ENCODE data around the gene SEMA3E.

DNA sequence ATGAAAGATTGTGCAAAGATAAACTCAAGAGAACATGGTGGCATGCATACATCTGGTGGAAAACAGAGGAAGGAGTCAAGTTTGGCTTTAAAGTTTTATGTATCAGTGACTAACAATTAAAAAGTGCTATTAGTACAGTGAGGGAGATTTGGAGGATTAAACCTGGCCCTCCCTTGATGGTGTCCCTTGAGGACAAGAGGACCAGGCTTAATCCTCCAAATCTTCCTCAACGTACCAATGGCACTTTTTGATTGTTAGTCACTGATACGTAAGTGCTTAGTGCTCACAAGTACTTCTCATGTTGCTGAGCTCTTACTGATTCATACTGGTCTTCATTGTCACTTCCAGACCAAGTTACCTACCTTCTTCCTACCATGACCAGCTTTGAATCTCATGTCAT, 47.2 kb upstream of the SEMA3E start:
- no peak for TF ChIP-seq EP300 (IDR thresholded peaks at IDR 0.05)
- TF ChIP-seq, protein P1, sequence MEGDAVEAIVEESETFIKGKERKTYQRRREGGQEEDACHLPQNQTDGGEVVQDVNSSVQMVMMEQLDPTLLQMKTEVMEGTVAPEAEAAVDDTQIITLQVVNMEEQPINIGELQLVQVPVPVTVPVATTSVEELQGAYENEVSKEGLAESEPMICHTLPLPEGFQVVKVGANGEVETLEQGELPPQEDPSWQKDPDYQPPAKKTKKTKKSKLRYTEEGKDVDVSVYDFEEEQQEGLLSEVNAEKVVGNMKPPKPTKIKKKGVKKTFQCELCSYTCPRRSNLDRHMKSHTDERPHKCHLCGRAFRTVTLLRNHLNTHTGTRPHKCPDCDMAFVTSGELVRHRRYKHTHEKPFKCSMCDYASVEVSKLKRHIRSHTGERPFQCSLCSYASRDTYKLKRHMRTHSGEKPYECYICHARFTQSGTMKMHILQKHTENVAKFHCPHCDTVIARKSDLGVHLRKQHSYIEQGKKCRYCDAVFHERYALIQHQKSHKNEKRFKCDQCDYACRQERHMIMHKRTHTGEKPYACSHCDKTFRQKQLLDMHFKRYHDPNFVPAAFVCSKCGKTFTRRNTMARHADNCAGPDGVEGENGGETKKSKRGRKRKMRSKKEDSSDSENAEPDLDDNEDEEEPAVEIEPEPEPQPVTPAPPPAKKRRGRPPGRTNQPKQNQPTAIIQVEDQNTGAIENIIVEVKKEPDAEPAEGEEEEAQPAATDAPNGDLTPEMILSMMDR (IDR thresholded peaks at IDR 0.05) = no peak
- no peak for TF ChIP-seq POLR2AphosphoS5 (IDR thresholded peaks at IDR 0.05)
- no peak for TF ChIP-seq POLR2A (IDR thresholded peaks at IDR 0.05)
